Measurements from ENCODE around the gene RERE.
"Not testable (repeated sequence)": the region's sequence is repeated elsewhere in the genome, so short reads cannot be mapped to it uniquely, and the experiment has no call there.

The RERE gene

DNA sequence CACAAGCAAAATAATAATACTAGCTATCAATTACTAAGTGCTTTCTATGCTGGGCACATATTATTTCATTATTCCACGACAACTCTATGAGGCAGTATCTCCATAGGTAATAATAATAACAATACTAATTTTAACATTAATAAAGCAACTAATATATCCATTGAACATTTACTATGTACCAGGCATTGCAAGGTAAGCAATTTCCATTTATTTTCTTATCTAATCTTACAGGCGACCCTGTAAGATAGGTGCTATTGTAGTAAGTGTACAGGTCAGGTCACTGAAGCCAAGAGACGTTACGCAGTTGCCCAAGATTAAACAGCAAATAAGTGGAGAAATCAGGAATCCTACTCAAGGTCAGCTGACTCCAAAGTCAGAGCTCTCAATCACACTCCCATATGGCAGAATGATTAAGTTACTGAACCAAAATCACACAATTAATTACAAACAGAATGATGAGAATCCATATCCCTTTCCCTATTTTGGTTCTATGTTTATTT, 301.1 kb downstream of the RERE start:
- no peak for DNase-seq

DNA sequence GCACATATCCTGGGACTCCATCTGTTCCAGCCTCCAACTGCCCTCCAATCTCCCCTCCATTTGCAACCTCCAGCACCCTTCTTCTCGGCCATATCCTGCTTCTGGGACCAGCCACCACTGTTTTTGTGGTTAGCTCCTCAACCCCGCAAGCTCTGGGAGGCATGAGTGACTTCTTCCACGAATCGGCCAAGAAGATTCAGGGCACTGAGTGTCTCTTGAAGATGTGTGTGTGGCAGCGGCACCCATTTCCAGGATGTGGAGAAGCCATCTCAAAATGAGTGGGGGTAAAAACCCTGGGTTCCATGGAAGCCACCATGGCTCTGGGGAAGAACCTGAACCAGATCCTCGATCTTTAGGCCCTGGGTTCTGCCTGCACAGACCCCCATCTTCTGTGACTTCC, 304.9 kb downstream of the RERE start:
- DNase-seq: no peak

DNA sequence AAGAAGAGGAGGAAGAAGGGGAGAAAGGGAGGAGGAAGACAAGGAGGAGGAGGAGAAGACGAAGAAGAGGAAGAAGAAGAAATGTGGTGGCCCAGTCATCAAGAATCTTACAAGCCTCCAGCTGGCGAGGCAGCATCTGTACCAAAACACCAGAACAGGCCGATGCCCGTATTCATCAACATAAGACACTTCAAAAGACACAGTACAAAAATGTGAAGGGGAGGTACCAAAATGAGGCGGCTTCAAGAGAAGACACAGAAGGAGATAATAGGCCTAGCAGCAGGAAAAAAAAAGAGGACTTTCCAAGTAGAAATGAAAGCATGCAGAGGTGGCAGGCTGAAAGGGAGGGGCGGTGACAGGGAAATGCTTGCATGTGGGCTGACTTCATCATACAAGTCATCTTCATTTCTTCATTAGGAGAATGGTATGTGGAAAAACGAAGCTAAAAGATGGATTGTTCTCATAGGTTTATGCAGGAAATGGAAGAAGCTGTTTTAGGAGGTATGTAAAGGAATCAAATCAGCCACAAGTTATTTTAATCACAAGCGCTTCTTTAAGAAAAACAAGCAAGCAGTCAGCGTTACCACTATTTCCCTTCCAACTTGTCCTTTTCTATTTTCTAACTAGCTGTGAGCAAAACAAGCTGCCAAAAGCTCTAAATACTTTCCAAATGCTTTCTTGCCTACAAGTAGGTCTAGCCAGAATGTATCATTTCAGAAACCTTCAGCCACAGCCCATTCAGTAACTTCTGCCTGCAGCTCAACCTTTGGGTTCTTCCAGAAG, 307.2 kb downstream of the RERE start:
- DNase-seq: no peak

- DNase-seq: no peak
Measured at GRCh38 chr1:8509579-8509978, 307.9 kb downstream of the RERE start.

GRCh38 chr1:8506995-8507615, 310.3 kb downstream of the RERE start:
- DNase-seq: no peak

DNA sequence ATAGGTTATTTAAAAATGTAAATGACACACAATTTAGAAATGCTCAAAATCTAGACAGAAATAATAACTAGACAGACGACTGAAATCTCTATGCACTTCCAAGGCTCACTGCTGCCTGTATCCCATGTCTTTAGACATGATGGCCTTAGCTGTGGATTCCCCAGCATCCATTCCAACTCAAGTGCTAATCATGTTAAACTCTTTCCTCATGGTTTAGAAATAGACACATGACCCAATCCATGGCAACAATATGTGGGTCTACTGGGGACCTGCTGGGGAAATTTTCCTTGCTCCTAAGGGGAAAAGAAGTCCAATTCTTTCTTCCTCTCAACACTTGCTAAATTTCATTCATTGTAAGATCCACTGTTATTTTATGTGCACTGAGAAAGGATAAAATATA, 311.0 kb downstream of the RERE start:
- no peak for DNase-seq

DNA sequence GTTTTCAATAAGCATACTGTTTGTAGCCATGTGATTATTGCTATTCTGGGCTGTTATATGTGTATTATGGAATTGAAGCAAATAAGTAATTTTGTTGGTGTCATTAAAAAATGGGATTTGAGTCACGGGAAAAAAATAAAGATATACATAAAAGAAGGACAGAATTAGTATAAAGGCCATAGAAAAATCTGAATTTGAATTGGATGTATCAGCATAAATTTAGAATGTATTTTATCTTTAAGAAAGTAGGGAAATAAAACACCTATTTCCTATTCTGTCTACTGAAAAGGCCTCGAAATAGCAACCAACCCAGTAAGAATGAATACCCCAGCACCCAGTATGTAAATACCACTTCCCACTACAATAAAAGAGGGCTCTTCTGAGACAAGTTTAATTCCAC, 313.6 kb downstream of the RERE start:
- no peak for DNase-seq

- not testable (repeated sequence) for DNase-seq
Measured at GRCh38 chr1:8502949-8503348, 314.5 kb downstream of the RERE start.

DNA sequence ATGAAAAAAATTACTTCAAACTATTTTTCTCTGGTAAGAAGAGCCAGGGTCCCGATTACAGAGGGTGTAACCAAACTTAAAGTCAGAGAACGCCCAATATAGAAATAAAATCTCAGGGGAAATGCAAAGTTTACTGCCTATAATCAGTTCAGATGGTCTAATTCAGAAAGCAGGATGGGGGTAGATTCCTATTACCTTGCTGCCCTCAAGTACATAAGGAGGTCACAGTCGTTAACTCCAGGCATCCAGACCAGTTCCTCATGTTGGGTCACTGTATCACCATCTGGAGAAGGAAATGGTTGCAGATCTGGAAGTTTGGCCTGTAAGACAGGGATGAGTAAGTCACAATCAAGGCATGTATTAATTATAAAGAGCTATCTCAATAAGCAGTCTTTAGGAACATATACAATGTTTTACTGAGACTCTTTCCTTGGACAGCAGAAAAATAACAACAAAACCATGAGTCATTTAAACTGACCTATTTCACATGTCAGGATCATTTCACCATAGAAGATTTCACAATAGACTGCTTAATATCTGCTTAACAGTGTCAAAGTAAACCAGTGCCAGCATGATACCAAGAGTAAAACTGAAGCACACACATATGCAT, 320.1 kb downstream of the RERE start:
- DNase-seq: no peak

GRCh38 chr1:8496473-8496872, 321.0 kb downstream of the RERE start:
- DNase-seq: no peak

GRCh38 chr1:8495928-8496401, 321.5 kb downstream of the RERE start:
- DNase-seq: no peak

DNA sequence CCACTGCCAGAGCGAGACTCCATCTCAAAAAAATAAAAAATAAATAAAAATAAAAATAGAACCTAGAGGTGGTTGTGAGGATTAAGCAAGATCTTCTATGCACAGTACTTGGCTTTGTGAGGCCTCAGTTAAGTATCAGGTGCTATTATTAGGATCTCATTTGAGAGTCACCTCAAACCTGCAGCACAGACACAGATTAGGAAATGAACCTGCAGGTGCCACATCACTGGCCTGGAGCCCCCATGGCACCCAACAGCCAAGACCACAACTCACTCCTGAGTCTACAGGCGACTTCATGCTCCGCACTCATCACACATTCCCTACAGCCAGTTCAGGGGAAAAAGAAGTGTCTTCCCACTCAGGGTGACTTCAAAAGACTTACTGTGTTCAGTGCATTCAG, 322.8 kb downstream of the RERE start:
- DNase-seq: no peak

DNA sequence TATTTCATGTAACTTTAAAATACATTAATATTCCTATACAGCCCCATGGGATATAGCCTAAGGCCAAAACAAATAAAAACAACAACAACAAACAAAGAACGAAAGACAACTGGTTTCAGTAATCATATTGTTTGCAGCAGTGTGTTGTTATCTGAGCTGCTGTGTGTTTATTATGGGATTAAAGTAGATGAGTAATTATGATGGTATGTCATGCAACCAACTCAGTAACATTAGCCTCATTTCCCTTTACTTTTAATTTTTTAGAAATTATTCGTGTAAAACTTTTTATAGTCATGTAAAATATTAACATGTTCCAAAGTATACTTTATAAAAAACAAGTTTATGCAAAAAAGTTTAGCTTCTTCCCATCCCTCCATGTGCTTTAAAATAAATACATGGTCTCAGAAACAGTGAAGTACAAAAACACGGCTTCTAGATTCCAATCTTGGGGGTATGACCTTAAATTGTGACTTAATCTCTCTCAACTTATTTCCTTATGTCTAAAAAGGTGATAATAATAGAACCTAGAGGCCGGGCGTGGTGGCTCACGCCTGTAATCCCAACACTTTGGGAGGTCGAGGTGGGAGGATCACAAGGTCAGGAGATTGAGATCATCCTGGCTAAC, 323.4 kb downstream of the RERE start:
- no peak for DNase-seq

GRCh38 chr1:8487249-8487648, 330.2 kb downstream of the RERE start:
- DNase-seq: no peak

DNA sequence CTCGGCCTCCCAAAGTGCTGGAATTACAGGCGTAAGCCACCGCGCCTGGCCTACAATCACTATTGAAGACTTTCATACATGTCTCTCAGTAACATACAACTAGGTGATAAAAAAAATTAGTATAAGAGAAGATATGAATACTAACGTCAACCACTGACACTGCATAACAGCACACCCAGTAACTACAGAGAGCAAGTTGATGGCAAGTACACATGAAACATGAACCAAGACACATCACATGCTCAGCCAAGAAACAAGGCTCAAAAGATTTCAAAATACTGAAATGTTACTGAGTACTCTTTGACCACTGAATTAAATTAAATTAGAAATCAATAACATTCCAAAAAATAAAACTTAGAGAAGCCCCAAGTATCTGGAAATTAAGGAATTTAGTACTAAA, 331.4 kb downstream of the RERE start:
- no peak for DNase-seq

GRCh38 chr1:8483586-8483985, 333.9 kb downstream of the RERE start:
- DNase-seq: no peak

- DNase-seq: no peak
Measured at GRCh38 chr1:8482979-8483381, 334.5 kb downstream of the RERE start.

DNA sequence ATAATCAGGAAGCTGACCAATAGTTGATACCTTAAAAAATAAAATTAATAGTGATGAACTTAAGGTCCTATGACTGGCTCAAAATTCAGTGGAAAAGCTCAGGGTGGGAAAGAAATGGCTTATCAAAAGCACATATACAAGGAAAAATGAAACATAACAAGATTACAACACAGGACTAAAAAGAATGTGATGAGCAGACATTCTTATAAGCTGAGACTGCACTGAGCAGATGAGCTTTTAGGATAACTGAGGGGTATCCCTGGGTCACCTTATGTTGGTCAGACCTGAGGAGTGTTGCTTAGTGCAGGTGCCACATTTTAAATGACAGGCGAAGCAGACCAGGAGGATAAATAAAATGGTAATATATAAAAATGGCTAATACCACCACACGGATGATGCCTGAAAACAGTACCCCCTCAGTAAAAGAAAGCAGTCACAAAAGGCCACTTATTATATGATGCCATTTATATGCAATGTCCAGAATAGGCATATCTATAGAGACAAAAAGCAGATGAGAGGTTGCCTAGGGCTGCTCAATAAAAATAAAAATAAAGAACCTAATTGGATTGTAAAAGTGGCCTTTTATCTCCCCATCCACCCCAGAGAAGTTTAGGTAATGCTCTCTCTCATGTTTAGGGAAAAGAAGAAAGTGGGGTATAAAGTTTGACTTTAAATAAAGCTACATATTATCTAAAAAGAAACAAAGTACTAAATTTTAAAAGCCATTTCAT, 335.6 kb downstream of the RERE start:
- DNase-seq: no peak

DNA sequence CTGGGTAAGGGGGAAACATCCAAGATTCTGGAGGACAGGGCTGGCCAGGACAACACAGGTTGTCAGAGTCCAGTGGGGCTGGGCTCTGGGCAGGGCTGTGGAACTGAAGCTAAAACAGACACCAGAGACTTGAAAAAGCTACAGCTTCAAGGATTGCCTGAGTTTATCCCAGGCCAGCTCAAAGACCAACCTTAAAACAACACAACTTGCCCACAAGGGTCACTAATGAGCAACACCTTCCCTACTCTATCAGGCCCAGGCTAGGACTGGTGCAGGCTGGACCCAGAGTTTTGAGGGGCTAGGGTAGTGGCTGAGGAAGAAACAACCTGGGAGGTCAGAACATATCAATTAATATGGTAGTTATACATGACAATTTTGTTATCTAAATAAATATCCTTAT, 338.9 kb downstream of the RERE start:
- DNase-seq: no peak

DNA sequence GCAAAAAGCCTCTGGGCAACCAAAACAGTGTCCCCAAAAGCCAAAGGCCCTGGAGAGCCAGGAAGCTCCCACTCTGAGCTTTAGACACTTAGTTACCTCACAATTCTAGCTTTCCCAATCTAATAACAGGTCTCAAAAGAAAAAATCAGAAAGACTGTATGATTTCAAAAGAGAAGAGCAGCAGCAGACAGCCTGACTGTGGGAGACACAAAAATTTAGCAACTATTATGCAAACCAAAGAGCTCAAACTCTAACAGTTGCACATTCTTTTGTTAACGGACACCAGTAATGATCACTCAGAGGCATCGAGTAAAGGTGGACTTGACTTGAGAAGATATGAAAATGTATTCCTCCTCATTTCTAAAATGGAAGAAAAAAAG, 339.5 kb downstream of the RERE start:
- DNase-seq: no peak

GRCh38 chr1:8477166-8477982, 340.1 kb downstream of the RERE start:
- DNase-seq: no peak
